GM23338 (cell line): ENCODE results near the gene CDC42BPB.

Experiments used
- CREB1 ChIP-seq: fragments of 250-450 bp; sonication (Bioruptor Pico); IDR thresholded peaks from 2 replicates; pipeline ENCODE4 v1.5.0; 2020; ENCODE audit warnings: low read depth, mild to moderate bottlenecking, moderate library complexity
- CTCF ChIP-seq, 2 experiments: fragments of 200-600 bp in 1 of 2; sonication (generic) in 1 of 2; conservative IDR thresholded peaks; 2 replicates each; pipeline versions ENCODE4 v1.5.1 to v1.6.1; 2016 to 2017; ENCODE audit warnings: antibody characterized with exemption in 2 of 2, low read depth in 2 of 2, mild to moderate bottlenecking in 2 of 2, moderate library complexity in 1 of 2
- EZH2 ChIP-seq: fragments of 200-600 bp; sonication (generic); IDR thresholded peaks from one replicate; pipeline ENCODE4 v1.8.0; 2017; ENCODE audit warnings: antibody characterized with exemption, mild to moderate bottlenecking, low read depth; ENCODE audit not compliant: unreplicated experiment
- EZH2phosphoT487 ChIP-seq: fragments of 200-600 bp; sonication (generic); IDR thresholded peaks from one replicate; pipeline ENCODE4 v1.8.1; 2018; ENCODE audit warnings: antibody characterized with exemption; ENCODE audit not compliant: unreplicated experiment
- JUNB ChIP-seq: IDR thresholded peaks from one replicate; pipeline ENCODE4 v1.6.1; 2016; ENCODE audit warnings: antibody characterized with exemption; ENCODE audit not compliant: unreplicated experiment
- POLR2AphosphoS5 ChIP-seq: IDR thresholded peaks from 2 replicates; pipeline ENCODE4 v1.6.1; 2016; ENCODE audit warnings: antibody characterized with exemption, low read depth
- STAT1 ChIP-seq: IDR thresholded peaks from one replicate; pipeline ENCODE4 v1.6.1; 2016; ENCODE audit warnings: antibody characterized with exemption; ENCODE audit not compliant: unreplicated experiment
- ZNF114 ChIP-seq: fragments of 250-450 bp; sonication (Bioruptor Pico); IDR thresholded peaks from 2 replicates; pipeline ENCODE4 v1.5.0; 2020; ENCODE audit warnings: mild to moderate bottlenecking, moderate library complexity
- ZNF331 ChIP-seq: fragments of 250-450 bp; sonication (Bioruptor Pico); IDR thresholded peaks from 2 replicates; pipeline ENCODE4 v1.5.0; 2020; ENCODE audit warnings: low read depth, mild to moderate bottlenecking, moderate library complexity
- ZNF462 ChIP-seq: fragments of 250-450 bp; sonication (Bioruptor Pico); IDR thresholded peaks from 2 replicates; pipeline ENCODE4 v1.5.0; 2020; ENCODE audit warnings: mild to moderate bottlenecking, moderate library complexity
- TF ChIP-seq, protein P1 (sequence below): IDR thresholded peaks from one replicate; pipeline ENCODE4 v1.6.1; 2018; ENCODE audit warnings: antibody characterized with exemption; ENCODE audit not compliant: unreplicated experiment

DNA sequence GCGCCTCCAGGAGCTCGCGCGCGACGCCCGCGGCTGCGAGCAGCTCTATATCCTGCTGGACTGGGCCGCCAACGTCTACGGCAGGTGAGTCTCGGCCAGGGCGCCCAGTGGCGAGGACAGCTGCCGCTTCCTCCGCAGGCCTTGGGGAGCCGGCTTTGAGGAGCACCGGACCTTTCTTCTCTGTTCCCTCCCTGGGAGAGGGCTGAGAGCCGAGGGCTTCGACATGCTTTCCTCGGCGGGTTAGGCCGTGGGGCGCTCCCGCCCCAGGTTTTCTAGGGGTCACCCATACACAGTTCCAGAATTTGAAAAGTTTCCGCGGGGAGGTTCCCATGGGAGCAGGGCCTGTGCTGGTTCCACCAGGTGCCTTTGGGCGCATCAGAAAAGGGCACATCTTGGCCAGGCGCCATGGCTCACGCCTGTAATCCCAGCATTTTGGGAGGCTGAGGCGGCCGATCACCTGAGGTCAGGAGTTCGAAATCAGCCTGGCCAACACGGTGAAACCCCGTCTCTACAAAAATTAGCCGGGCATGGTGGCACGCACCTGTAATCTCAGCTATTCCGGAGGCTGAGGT is 45.4 kb upstream of the CDC42BPB start:
- no peak for TF ChIP-seq CTCF (conservative IDR thresholded peaks at IDR 0.05; ENCODE audit: low read depth in 2 of 2)
- no peak for TF ChIP-seq ZNF331 (CRISPR knock-in tag)
- peak; percentile 50 for TF ChIP-seq EZH2
- TF ChIP-seq, protein P1, sequence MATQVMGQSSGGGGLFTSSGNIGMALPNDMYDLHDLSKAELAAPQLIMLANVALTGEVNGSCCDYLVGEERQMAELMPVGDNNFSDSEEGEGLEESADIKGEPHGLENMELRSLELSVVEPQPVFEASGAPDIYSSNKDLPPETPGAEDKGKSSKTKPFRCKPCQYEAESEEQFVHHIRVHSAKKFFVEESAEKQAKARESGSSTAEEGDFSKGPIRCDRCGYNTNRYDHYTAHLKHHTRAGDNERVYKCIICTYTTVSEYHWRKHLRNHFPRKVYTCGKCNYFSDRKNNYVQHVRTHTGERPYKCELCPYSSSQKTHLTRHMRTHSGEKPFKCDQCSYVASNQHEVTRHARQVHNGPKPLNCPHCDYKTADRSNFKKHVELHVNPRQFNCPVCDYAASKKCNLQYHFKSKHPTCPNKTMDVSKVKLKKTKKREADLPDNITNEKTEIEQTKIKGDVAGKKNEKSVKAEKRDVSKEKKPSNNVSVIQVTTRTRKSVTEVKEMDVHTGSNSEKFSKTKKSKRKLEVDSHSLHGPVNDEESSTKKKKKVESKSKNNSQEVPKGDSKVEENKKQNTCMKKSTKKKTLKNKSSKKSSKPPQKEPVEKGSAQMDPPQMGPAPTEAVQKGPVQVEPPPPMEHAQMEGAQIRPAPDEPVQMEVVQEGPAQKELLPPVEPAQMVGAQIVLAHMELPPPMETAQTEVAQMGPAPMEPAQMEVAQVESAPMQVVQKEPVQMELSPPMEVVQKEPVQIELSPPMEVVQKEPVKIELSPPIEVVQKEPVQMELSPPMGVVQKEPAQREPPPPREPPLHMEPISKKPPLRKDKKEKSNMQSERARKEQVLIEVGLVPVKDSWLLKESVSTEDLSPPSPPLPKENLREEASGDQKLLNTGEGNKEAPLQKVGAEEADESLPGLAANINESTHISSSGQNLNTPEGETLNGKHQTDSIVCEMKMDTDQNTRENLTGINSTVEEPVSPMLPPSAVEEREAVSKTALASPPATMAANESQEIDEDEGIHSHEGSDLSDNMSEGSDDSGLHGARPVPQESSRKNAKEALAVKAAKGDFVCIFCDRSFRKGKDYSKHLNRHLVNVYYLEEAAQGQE = no peak
- TF ChIP-seq POLR2AphosphoS5 = no peak
- TF ChIP-seq CREB1 = no peak
- no peak for TF ChIP-seq STAT1
- TF ChIP-seq JUNB = no peak
- no peak for TF ChIP-seq EZH2phosphoT487
- no peak for TF ChIP-seq ZNF114 (CRISPR knock-in tag)
- no peak for TF ChIP-seq ZNF462
